ENCODE results near the gene SND1.

SND1 gene

DNA sequence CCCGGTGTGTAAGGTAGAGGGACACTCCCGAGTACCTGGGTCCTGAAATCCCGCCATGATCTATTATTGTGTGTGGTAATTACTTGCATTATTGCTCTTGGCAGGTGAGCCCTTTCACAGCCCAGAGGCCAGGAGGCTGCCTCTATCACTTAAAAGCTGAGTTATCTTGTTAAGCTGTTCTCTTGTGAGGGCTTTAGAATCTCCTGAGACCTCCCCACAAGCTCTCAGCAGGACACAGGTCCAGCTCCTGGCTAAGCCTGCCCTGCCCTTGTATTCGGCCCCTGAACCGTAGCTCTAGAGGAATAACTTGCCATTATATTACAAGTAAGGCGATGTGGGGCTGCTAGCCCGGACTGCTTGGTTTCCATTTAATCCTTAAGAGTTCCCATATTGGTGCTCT is 13.9 kb downstream of the SND1 start:
- H3K27me3 ChIP-seq (replicated peaks; ENCODE audit: insufficient read depth, low read length), result no peaks in the 10 kb centered on the region
- H3K9me3 ChIP-seq (replicated peaks; ENCODE audit: insufficient read depth, low read length), result no peaks in the 10 kb centered on the region
- H3K27ac ChIP-seq (ENCODE audit: low read length), result no peak overlapping the region
- H2AFZ ChIP-seq (ENCODE audit: low read length), result no peak overlapping the region
- no peaks in the 10 kb centered on the region for H3K4me1 ChIP-seq (ENCODE audit: low read length)
- DNase-seq, result no peak
- peaks cover 3% of the 10 kb centered on the region; the same call in 1 of the 2 replicates for H3F3A ChIP-seq (ENCODE audit: insufficient read depth, low read length)
- H3K4me2 ChIP-seq (ENCODE audit: low read depth, low read length), result no peak overlapping the region
- no peaks in the 10 kb centered on the region for H3K9me2 ChIP-seq (replicated peaks; ENCODE audit: insufficient read depth, low read length)
- TF ChIP-seq, protein P1, sequence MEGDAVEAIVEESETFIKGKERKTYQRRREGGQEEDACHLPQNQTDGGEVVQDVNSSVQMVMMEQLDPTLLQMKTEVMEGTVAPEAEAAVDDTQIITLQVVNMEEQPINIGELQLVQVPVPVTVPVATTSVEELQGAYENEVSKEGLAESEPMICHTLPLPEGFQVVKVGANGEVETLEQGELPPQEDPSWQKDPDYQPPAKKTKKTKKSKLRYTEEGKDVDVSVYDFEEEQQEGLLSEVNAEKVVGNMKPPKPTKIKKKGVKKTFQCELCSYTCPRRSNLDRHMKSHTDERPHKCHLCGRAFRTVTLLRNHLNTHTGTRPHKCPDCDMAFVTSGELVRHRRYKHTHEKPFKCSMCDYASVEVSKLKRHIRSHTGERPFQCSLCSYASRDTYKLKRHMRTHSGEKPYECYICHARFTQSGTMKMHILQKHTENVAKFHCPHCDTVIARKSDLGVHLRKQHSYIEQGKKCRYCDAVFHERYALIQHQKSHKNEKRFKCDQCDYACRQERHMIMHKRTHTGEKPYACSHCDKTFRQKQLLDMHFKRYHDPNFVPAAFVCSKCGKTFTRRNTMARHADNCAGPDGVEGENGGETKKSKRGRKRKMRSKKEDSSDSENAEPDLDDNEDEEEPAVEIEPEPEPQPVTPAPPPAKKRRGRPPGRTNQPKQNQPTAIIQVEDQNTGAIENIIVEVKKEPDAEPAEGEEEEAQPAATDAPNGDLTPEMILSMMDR (IDR thresholded peaks at IDR 0.05; ENCODE audit: low read length), result no peak
- no peak for TF ChIP-seq EZH2phosphoT487 (IDR thresholded peaks at IDR 0.05; ENCODE audit: low read length)
- H3K4me3 ChIP-seq (ENCODE audit: low read length), result no peak overlapping the region
- H3K79me2 ChIP-seq (ENCODE audit: low read length), result peaks cover 100% of the 10 kb centered on the region
- H3K9ac ChIP-seq (ENCODE audit: low read length), result no peak overlapping the region
- H3K36me3 ChIP-seq (replicated peaks; ENCODE audit: insufficient read depth, low read length), result peaks cover 13% of the 10 kb centered on the region
- H4K20me1 ChIP-seq (ENCODE audit: insufficient read depth, low read length), result peaks cover 89% of the 10 kb centered on the region

DNA sequence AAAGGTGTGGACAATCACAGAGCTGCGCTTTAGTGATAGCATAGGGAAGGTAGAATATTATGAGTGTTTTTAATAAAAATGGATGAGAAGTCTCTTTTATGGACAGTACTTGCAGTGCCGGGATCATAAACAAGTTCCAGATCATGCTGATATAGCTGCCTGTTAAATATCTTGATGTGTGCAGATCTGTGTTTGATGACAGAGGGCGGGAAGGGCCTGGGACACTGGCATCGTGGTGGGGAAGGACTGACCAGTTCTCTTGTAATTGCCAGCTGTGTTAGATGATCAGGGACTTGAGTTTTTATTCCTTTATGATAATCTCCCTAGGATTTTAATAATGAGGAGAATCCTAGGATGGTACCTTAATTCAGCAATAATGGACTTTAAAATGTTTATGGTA is 14.6 kb downstream of the SND1 start:
- Histone ChIP-seq H3K27ac (ENCODE audit: low read length) (no peak overlapping the region), H3K79me2 (ENCODE audit: low read length) (peaks cover 100% of the 10 kb centered on the region), H3K36me3 (replicated peaks; ENCODE audit: insufficient read depth, low read length) (peaks cover 7% of the 10 kb centered on the region), H3K4me2 (ENCODE audit: low read depth, low read length) (no peak overlapping the region), H3F3A (ENCODE audit: insufficient read depth, low read length) (peaks cover 3% of the 10 kb centered on the region; the same call in 1 of the 2 replicates), H3K9me3 (replicated peaks; ENCODE audit: insufficient read depth, low read length) (no peaks in the 10 kb centered on the region), H3K4me3 (ENCODE audit: low read length) (no peak overlapping the region), H3K9me2 (replicated peaks; ENCODE audit: insufficient read depth, low read length) (no peaks in the 10 kb centered on the region), H4K20me1 (ENCODE audit: insufficient read depth, low read length) (peaks cover 87% of the 10 kb centered on the region), H3K4me1 (ENCODE audit: low read length) (no peaks in the 10 kb centered on the region), H3K9ac (ENCODE audit: low read length) (no peak overlapping the region), H2AFZ (ENCODE audit: low read length) (no peak overlapping the region), H3K27me3 (replicated peaks; ENCODE audit: insufficient read depth, low read length) (no peaks in the 10 kb centered on the region)
- TF ChIP-seq, protein P1 (IDR thresholded peaks at IDR 0.05; ENCODE audit: low read length), result no peak
- TF ChIP-seq EZH2phosphoT487 (IDR thresholded peaks at IDR 0.05; ENCODE audit: low read length) (no peak), EZH2 (optimal IDR thresholded peaks at IDR 0.05; ENCODE audit: low read depth, low read length) (no peak)
- DNase-seq, result no peak

DNA sequence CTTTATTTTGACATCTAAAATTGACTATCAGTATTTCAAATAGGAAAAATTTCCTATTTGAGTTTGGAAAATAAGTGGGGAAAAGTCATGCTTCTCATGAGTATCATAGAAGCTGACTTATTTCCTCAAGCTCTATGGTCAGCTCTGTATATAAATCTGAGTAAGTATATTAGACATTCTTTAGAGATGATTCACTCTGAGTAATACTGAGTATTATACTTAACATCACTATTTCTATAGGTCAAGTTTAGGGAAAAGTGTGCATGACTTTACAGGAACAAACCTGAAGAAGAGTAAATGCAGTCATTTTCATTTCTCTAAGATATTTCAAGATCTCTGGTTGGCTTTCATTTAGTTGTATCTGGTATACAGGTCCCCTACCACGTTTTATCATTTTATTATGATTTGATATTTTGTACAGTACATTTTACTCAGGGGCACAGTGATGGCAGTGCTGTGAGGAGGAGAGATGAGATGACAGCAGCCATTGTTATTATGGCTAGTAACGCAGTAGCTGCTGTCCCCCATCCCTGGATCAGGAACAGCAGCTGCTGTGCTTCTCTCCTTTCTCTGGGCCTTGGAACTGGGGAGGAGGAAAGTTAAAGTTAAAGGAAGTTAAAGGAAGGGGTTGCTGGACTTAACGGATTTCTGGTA is 15.2 kb downstream of the SND1 start:
- Histone ChIP-seq H3K36me3 (replicated peaks; ENCODE audit: insufficient read depth, low read length) (peaks cover 6% of the 10 kb centered on the region), H3K9ac (ENCODE audit: low read length) (no peak overlapping the region), H3K4me3 (ENCODE audit: low read length) (no peak overlapping the region), H3K79me2 (ENCODE audit: low read length) (peaks cover 100% of the 10 kb centered on the region), H3K9me3 (replicated peaks; ENCODE audit: insufficient read depth, low read length) (no peaks in the 10 kb centered on the region), H3K4me2 (ENCODE audit: low read depth, low read length) (no peak overlapping the region), H3K4me1 (ENCODE audit: low read length) (no peaks in the 10 kb centered on the region), H3K9me2 (replicated peaks; ENCODE audit: insufficient read depth, low read length) (no peaks in the 10 kb centered on the region), H3K27me3 (replicated peaks; ENCODE audit: insufficient read depth, low read length) (no peaks in the 10 kb centered on the region), H4K20me1 (ENCODE audit: insufficient read depth, low read length) (peaks cover 89% of the 10 kb centered on the region), H3K27ac (ENCODE audit: low read length) (no peak overlapping the region), H2AFZ (ENCODE audit: low read length) (no peak overlapping the region), H3F3A (ENCODE audit: insufficient read depth, low read length) (peaks cover 3% of the 10 kb centered on the region; the same call in 1 of the 2 replicates)
- DNase-seq, result no peak
- TF ChIP-seq EZH2 (optimal IDR thresholded peaks at IDR 0.05; ENCODE audit: low read depth, low read length), result no peak
- TF ChIP-seq, protein P1 (IDR thresholded peaks at IDR 0.05; ENCODE audit: low read length), result no peak
- TF ChIP-seq EZH2phosphoT487 (IDR thresholded peaks at IDR 0.05; ENCODE audit: low read length), result no peak

Data from MM.1S (cell line).